ENCODE data around the gene SLC9A9. TPM values are rescaled to one million over a fixed set of nuclear protein-coding genes. Genes with fewer than 3 reads are reported as not detected.

SLC9A9 gene
- total and polyA plus RNA-seq, 2 donors (not counting 1 experiment from before 2014, with no cell fraction given): 14.3 to 74.0 TPM

- TF ChIP-seq EZH2 (IDR thresholded peaks at IDR 0.05; ENCODE audit: low read length, missing control alignments) (no peak), CTCF (conservative IDR thresholded peaks at IDR 0.05 in 1 of 2, IDR thresholded peaks at IDR 0.05 in 1 of 2; ENCODE audit: low read depth in 1 of 2, low read length in 2 of 2) (no peak)
- DNase-seq (ENCODE audit: low read depth in 2 of 2): peak in 1 of 2 donors; percentile 31
- no peak overlapping the region for H2AFZ ChIP-seq (ENCODE audit: low read length)
- no peaks in the 10 kb centered on the region for H3K36me3 ChIP-seq (ENCODE audit: control insufficient read depth, insufficient read depth, low read length)
- H3K4me1 ChIP-seq (ENCODE audit: control insufficient read depth, extremely low read depth, insufficient read depth, low read length): no peaks in the 10 kb centered on the region
- no peaks in the 10 kb centered on the region for H3K79me2 ChIP-seq (ENCODE audit: control insufficient read depth, insufficient read depth, low read length)
- no peaks in the 10 kb centered on the region for H3K9me3 ChIP-seq (ENCODE audit: control insufficient read depth, insufficient read depth, low read depth, low read length)
- H3K27me3 ChIP-seq (ENCODE audit: control insufficient read depth, insufficient read depth, low read length): no peaks in the 10 kb centered on the region
- no peak overlapping the region for H3K4me3 ChIP-seq (replicated peaks in 1 of 4; ENCODE audit: control extremely low read depth in 1 of 4, insufficient read depth in 1 of 4, low read depth in 3 of 4, low read length in 4 of 4)
- H4K20me1 ChIP-seq (ENCODE audit: control insufficient read depth, extremely low read depth, insufficient read depth, low read length): no peaks in the 10 kb centered on the region
- H3K9ac ChIP-seq (ENCODE audit: insufficient read depth, low read length): no peak overlapping the region
- no peak overlapping the region for H3K27ac ChIP-seq (ENCODE audit: insufficient read depth, low read length)
- H3K4me2 ChIP-seq (ENCODE audit: extremely low read depth, insufficient read depth, low read length): no peak overlapping the region
These were observed 496.2 kb downstream of the SLC9A9 start for GRCh38 chr3:143351895-143352608.

DNA sequence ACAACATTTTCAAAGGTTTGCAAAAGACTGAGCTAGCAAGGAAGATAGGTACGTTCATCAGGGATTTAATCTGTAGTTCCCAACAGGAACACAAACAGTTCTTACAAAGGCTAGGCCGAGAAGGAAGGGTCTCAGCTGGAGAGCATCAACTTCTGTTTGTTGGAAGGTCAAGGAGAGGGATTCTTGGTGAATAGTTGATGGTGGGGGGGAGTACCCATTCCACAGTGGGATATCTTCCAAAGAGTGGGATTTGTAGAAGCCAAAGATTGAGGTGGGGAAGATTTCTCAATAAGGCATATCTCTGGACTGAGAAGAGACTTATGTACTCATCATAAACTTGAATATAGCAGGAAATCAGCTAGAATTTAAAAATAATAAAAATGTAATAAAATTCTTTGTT lies 496.9 kb downstream of the SLC9A9 start:
- Histone ChIP-seq H3K4me1 (ENCODE audit: control insufficient read depth, extremely low read depth, insufficient read depth, low read length) (no peaks in the 10 kb centered on the region), H3K9me3 (ENCODE audit: control insufficient read depth, insufficient read depth, low read depth, low read length) (no peaks in the 10 kb centered on the region)
- no peak for TF ChIP-seq CTCF (conservative IDR thresholded peaks at IDR 0.05 in 1 of 2, IDR thresholded peaks at IDR 0.05 in 1 of 2; ENCODE audit: low read depth in 1 of 2, low read length in 2 of 2)

DNA sequence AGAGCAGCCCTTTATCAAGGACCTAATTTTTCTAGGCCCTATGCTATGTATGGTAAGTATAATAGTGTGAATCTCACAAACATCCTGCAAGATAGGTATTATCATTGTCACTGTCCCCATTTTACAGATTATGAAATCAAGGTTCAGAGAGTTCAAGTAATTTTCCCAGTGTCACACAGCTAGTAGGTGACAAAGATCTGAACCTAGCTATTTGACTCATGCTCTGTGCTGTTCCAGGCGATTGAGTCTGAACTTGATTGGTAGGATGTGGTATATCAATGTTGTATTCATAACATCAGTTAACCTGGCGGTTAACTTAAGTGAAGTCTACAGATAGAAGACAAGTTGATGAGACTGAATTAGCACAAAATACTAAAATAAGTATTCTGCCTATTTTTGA lies 498.8 kb downstream of the SLC9A9 start:
- TF ChIP-seq EZH2 (IDR thresholded peaks at IDR 0.05; ENCODE audit: low read length, missing control alignments) (no peak), CTCF (conservative IDR thresholded peaks at IDR 0.05 in 1 of 2, IDR thresholded peaks at IDR 0.05 in 1 of 2; ENCODE audit: low read depth in 1 of 2, low read length in 2 of 2) (no peak)

More for the DNA sequence above, 496.9 kb downstream of the SLC9A9 start:
- H3K9ac ChIP-seq (ENCODE audit: insufficient read depth, low read length): no peak overlapping the region
- no peaks in the 10 kb centered on the region for H3K36me3 ChIP-seq (ENCODE audit: control insufficient read depth, insufficient read depth, low read length)
- no peaks in the 10 kb centered on the region for H3K27me3 ChIP-seq (ENCODE audit: control insufficient read depth, insufficient read depth, low read length)
- no peak overlapping the region for H3K27ac ChIP-seq (ENCODE audit: insufficient read depth, low read length)
- H3K4me2 ChIP-seq (ENCODE audit: extremely low read depth, insufficient read depth, low read length): no peak overlapping the region
- no peaks in the 10 kb centered on the region for H4K20me1 ChIP-seq (ENCODE audit: control insufficient read depth, extremely low read depth, insufficient read depth, low read length)
- no peak overlapping the region for H3K4me3 ChIP-seq (replicated peaks in 1 of 4; ENCODE audit: control extremely low read depth in 1 of 4, insufficient read depth in 1 of 4, low read depth in 3 of 4, low read length in 4 of 4)
- no peak overlapping the region for H2AFZ ChIP-seq (ENCODE audit: low read length)
- H3K79me2 ChIP-seq (ENCODE audit: control insufficient read depth, insufficient read depth, low read length): no peaks in the 10 kb centered on the region
- no peak for DNase-seq (ENCODE audit: low read depth in 2 of 2)

More for the DNA sequence above, 498.8 kb downstream of the SLC9A9 start:
- H3K4me2 ChIP-seq (ENCODE audit: extremely low read depth, insufficient read depth, low read length): no peak overlapping the region
- no peaks in the 10 kb centered on the region for H4K20me1 ChIP-seq (ENCODE audit: control insufficient read depth, extremely low read depth, insufficient read depth, low read length)
- H3K27me3 ChIP-seq (ENCODE audit: control insufficient read depth, insufficient read depth, low read length): no peaks in the 10 kb centered on the region
- no peak overlapping the region for H3K27ac ChIP-seq (ENCODE audit: insufficient read depth, low read length)
- no peaks in the 10 kb centered on the region for H3K36me3 ChIP-seq (ENCODE audit: control insufficient read depth, insufficient read depth, low read length)
- H3K9ac ChIP-seq (ENCODE audit: insufficient read depth, low read length): no peak overlapping the region
- no peak overlapping the region for H2AFZ ChIP-seq (ENCODE audit: low read length)
- H3K79me2 ChIP-seq (ENCODE audit: control insufficient read depth, insufficient read depth, low read length): no peaks in the 10 kb centered on the region
- H3K4me1 ChIP-seq (ENCODE audit: control insufficient read depth, extremely low read depth, insufficient read depth, low read length): no peaks in the 10 kb centered on the region
- no peaks in the 10 kb centered on the region for H3K9me3 ChIP-seq (ENCODE audit: control insufficient read depth, insufficient read depth, low read depth, low read length)
- H3K4me3 ChIP-seq (replicated peaks in 1 of 4; ENCODE audit: control extremely low read depth in 1 of 4, insufficient read depth in 1 of 4, low read depth in 3 of 4, low read length in 4 of 4): no peak overlapping the region
- DNase-seq (ENCODE audit: low read depth in 2 of 2): no peak

Data from fibroblast of lung (primary cell).